Cerebellar cortex (tissue), 1 donor: Measurements from ENCODE around the gene TTC31.
A peak's percentile ranks its signal among the peaks of the same experiment; 100 is the strongest.

ENCODE experiments used
- DNase-seq: peaks from one replicate; pipeline ENCODE4 v3.0.0-alpha.2; 2015; ENCODE audit warnings: low spot score

Gene TTC31

GRCh38 chr2:74505448-74506246 lies 22.8 kb downstream of the TTC31 start:
- no peak for DNase-seq

GRCh38 chr2:74507145-74507925 lies 24.5 kb downstream of the TTC31 start, which contains the start of gene PCGF1:
TSS of gene PCGF1 (minus strand) at chr2:74507695. CDS start at chr2:74507668, 27 bp downstream.
- peak; percentile 99 for DNase-seq

GRCh38 chr2:74507926-74508520 lies 25.1 kb downstream of the TTC31 start:
- DNase-seq = peak; percentile 48

- no peak for DNase-seq
Measured at GRCh38 chr2:74510272-74510671, 27.4 kb downstream of the TTC31 start.

DNA sequence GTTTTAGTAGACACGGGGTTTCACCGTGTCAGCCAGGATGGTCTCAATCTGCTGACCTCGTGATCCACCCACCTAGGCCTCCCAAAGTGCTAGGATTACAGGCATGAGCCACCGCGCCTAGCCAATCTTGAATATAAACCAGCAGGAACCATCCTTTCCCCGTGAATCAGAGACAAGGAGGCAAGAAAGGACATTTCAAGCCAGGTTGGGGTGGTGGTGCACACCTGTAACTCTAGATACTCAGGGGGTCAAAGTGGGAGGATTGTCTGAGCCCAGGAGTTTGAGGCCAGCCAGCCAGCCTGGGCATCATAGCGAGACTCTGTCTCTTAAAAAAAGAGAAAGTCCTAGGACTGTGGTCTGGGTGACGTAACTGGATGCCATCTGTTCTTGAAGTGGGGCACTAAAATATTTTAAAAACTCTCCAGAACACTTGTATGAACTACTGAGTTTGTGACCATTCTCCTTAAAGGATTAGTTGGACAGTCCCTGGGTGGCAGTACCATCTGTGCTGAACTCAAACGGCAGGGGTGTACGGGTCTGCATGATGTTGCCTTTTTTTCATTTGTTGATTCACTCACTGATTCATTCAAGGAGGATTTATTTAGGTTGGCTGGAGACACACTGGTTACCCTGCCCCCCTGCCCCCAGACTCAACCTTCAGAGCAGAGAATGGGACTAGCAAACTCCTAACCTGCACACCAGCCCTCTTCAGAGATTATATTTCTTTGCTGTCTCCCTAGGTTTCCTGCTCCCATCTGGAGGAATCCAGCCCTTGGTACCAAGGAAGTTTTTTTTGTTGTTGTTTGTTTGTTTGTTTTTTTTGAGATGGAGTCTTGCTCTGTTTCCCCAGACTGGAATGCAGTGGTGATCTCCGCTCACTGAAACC lies 28.5 kb downstream of the TTC31 start:
- DNase-seq = no peak

DNA sequence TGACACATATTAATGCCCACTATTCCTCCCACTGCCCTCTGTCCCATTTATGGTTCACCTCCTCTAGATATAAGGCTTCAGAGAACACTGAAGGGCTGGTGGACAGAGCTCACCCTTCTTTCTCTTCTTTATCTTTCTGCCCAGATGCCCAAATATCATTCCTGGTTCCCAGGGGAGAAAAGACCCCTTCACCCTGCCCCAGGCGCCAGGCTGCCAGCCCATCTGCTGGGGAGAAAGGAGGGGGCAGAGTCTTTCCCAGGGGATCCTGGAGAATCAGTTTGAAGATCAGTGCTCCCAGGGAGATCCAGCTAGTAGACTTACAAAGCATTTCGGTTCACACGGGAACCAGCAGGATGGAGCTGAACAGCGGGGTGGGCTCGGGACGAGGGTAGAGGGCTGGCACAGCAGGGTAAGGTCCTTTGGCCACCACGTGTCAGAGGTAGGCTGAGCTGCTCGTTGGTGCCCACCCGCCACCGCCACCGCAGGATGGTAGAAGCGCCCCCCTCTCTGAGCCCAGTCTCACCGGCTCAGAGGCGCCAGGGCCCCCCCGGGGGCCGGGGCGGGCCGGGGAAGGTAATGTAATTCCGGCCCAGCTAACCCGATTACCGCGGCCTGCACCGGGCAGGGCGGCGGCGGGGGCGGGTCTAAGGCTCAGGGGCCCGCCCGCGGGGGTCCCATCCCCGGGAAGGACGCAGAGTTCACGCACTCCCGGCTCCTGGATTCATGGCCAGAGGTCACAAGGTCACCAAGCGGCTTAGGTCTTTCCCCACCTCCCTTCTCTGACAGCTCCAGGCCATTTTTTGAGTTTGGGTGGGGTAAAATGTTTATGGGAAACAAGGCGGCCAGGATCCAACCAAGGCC lies 30.1 kb downstream of the TTC31 start:
- no peak for DNase-seq

DNA sequence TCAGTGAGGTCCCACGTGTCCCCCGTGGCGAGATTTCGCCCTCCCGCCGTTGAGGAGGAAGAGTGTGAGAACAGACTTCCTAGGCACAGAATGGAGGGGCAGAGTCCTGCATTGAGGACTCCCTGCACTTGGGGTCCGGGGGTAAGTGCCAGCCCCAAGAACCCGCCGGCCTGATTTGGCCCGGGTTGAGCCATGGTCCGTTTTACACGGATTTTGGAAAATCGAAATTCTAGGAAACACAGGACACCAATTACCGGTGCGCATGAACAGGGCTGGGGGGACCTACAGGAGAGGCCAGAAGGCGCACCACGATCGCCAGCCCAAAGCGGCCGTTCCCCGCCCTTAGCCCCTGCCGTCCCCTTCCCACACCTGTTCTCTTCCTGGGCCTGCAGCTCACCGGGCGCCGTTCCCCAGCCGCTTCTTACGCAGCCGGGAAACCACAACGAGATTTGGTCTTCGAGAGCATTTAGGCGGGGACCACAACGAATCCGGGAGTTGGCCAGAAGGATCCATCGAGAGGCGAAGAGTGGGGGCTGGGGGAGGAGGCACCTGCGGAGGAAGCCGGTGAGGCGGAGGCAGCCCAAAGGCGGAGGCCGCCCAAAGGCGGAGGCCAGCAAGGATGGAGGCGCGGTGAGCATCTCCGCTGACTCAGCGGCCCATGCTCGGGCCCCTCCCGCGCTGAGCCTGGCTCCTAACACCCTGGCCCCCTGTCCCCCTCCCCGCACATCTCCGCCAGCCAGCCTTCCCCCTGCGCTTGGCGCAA lies 30.9 kb downstream of the TTC31 start:
- DNase-seq = no peak

GRCh38 chr2:74514368-74515270 lies 31.7 kb downstream of the TTC31 start, which contains the start of gene TLX2:
TSS of gene TLX2 (plus strand) at chr2:74514450. CDS start at chr2:74514807, 357 bp downstream.
- DNase-seq = no peak

DNA sequence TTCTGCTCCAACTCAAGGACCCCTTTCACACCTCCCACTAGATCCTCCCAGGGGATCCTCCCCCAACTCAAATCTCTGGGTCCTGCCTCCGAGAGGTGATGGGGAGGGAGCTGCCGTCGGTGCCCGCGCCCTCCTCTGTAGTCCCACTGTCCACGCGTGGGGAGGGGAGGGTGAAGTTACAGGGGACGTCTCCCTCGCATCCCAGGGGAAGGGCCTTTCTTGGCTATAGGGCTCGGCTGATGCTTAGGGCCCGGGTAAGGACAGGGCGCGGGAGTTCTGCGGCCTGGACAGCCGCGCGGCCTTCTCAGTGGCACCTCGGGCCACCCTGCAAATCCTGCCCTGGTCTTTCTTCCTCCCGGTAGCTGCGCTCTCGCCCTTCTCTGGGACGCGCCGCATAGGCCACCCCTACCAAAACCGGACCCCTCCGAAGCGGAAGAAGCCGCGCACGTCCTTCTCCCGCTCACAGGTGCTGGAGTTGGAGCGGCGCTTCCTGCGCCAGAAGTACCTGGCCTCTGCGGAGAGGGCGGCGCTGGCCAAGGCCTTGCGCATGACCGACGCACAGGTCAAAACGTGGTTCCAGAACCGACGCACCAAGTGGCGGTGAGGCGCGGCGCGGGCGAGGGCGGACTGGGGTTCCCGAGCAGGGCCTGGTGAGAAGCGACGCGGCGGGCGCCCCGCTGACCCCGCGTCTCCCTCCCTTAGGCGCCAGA lies 32.5 kb downstream of the TTC31 start:
- DNase-seq = no peak

GRCh38 chr2:74515981-74516633 lies 33.2 kb downstream of the TTC31 start:
- peak; percentile 22 for DNase-seq

GRCh38 chr2:74516650-74517049 lies 33.8 kb downstream of the TTC31 start:
- no peak for DNase-seq

DNA sequence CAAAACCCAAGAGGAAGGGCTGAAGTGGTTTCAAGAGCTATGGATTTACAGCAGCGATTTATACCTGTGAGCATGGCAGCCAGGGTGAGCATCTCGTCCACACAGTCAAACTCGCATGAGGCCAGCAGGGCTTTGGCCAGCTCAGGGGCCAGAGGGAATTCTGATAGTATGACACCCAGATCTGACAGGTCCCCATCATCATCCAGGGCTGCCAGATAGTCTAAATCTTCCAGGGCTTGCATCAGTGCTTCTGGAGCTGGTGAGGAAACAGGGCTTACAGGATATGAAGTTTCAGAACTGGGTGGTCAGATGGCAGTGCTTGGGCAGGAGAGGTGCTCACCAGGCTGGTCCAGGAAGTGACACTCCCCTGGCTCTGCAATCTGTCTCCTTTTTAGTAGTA lies 39.6 kb downstream of the TTC31 start:
- no peak for DNase-seq

- no peak for DNase-seq
Measured at GRCh38 chr2:74524005-74524404, 41.1 kb downstream of the TTC31 start.

GRCh38 chr2:74524955-74525716 lies 42.3 kb downstream of the TTC31 start:
- no peak for DNase-seq

GRCh38 chr2:74525717-74526648 lies 43.1 kb downstream of the TTC31 start, which contains the start of gene DQX1:
TSS of gene DQX1 (minus strand) at chr2:74526231. CDS start at chr2:74525729, 502 bp downstream.
- peak; percentile 69 for DNase-seq
